CD4-positive, alpha-beta T cell treated with Interleukin-6 for 4 hours (primary cell): Measurements from ENCODE around the gene CYP8B1.
A peak's percentile ranks its signal among the peaks of the same experiment; 100 is the strongest.

ENCODE experiments used
- DNase-seq: peaks from one replicate; pipeline ENCODE4 v3.0.0-alpha.2; 2020; ENCODE audit warnings: mixed read lengths

CYP8B1 gene

GRCh38 chr3:42851228-42851834, 24.3 kb downstream of the CYP8B1 start:
- DNase-seq = no peak

- DNase-seq = no peak
Observed at GRCh38 chr3:42850263-42850662, 25.4 kb downstream of the CYP8B1 start.

GRCh38 chr3:42849017-42849416, 26.7 kb downstream of the CYP8B1 start:
- no peak for DNase-seq

- no peak for DNase-seq
Observed at GRCh38 chr3:42847731-42848130, 27.9 kb downstream of the CYP8B1 start.

- DNase-seq = no peak
Observed at GRCh38 chr3:42846685-42847522, 28.8 kb downstream of the CYP8B1 start.

GRCh38 chr3:42844815-42845214, 30.9 kb downstream of the CYP8B1 start:
- no peak for DNase-seq

GRCh38 chr3:42844412-42844713, 31.3 kb downstream of the CYP8B1 start:
- DNase-seq = no peak

- no peak for DNase-seq
Observed at GRCh38 chr3:42843713-42844411, 31.8 kb downstream of the CYP8B1 start.

GRCh38 chr3:42841332-42841731, 34.3 kb downstream of the CYP8B1 start:
- no peak for DNase-seq

GRCh38 chr3:42839616-42840015, 36.1 kb downstream of the CYP8B1 start:
- DNase-seq = peak; percentile 36

- DNase-seq = no peak
Observed at GRCh38 chr3:42838571-42838970, 37.1 kb downstream of the CYP8B1 start.

- no peak for DNase-seq
Observed at GRCh38 chr3:42836150-42837123, 39.2 kb downstream of the CYP8B1 start.

- peak; percentile 82 for DNase-seq
Observed at GRCh38 chr3:42831321-42831713, 44.4 kb downstream of the CYP8B1 start.

- no peak for DNase-seq
Observed at GRCh38 chr3:42830437-42831320, 45.0 kb downstream of the CYP8B1 start.

- no peak for DNase-seq
Observed at GRCh38 chr3:42829628-42830436, 45.8 kb downstream of the CYP8B1 start.

- no peak for DNase-seq
Observed at GRCh38 chr3:42829083-42829627, 46.5 kb downstream of the CYP8B1 start.

- no peak for DNase-seq
Observed at GRCh38 chr3:42827654-42828053, 48.0 kb downstream of the CYP8B1 start.

GRCh38 chr3:42827023-42827422, 48.7 kb downstream of the CYP8B1 start:
- no peak for DNase-seq

- no peak for DNase-seq
Observed at GRCh38 chr3:42826141-42826540, 49.5 kb downstream of the CYP8B1 start.

- DNase-seq = no peak
Observed at GRCh38 chr3:42823351-42823750, 52.3 kb downstream of the CYP8B1 start.

GRCh38 chr3:42822828-42823227, 52.9 kb downstream of the CYP8B1 start:
- DNase-seq = no peak
